Pancreas (tissue), 10 donors: Measurements from ENCODE around the gene UBQLN3. TPM values are rescaled to one million over a fixed set of nuclear protein-coding genes. Genes with fewer than 3 reads are reported as not detected.

Experiments
- ATAC-seq, 4 donors: fragments of 200-7000 bp; cut with Tn5 transposase; one replicate each; pipeline versions ENCODE4 v1.8.0 to v1.9.1; 2020; ENCODE audit warnings: mild to moderate bottlenecking in 4 of 4, moderate library complexity in 4 of 4
- DNase-seq, 6 donors: peaks; one replicate each; pipeline ENCODE4 v3.0.0-alpha.2; 2020
- FAIRE-seq: peaks from 2 replicates; lab custom pipeline; 2012; peaks lifted over from hg19 to GRCh38; lab: Jason Lieb, UNC
- H3K27ac ChIP-seq, 4 donors: fragments of 200-600 bp; sonication (generic); 1 replicate in 3 of 4; 2 replicates in 1 of 4; pipeline versions ENCODE4 v1.5.0 to v1.8.0; 2020
- H3K27me3 ChIP-seq, 4 donors: fragments of 200-600 bp; one replicate each; pipeline ENCODE4 v1.8.0; 2021
- H3K36me3 ChIP-seq, 3 donors: fragments of 200-600 bp; sonication (generic) in 1 of 3; one replicate each; pipeline versions ENCODE4 v1.5.0 to v1.8.0; 2020 to 2021
- H3K4me1 ChIP-seq, 3 donors: fragments of 200-600 bp; one replicate each; pipeline ENCODE4 v1.8.0; 2021
- H3K4me3 ChIP-seq, 4 donors: fragments of 200-600 bp; sonication (generic) in 2 of 4; one replicate each; pipeline versions ENCODE4 v1.5.0 to v1.8.0; 2020 to 2021
- H3K9me3 ChIP-seq, 4 donors: fragments of 200-600 bp; one replicate each; pipeline ENCODE4 v1.8.0; 2021
- WGBS, 2 donors: extraction: QIAGEN DNeasy Blood & Tissue Kit; methylation state at CpG; one replicate each; pipeline ENCODE4 v1.1.7; 2013; 5-methylcytosine and 5-hydroxymethylcytosine counted together
- intact Hi-C, 3 donors: fragments of 100-400 bp; cut with DNase I; formaldehyde crosslinking; loops; one replicate each; pipeline versions ENCODE4 v1.11.1 to v1.14.2; 2022
- polyA plus RNA-seq, 2 donors: library from polyadenylated mRNA; stranded (reverse); fragments of 200-250 nt; gene quantifications; one replicate each; pipeline ENCODE4 v1.2.3, GENCODE V29; 2013
- total RNA-seq, 6 donors: library from RNA; stranded (reverse); fragmentation: NEBNext Ultra II Directional in 4 of 6; extraction: Animal tissue kit (Norgen Biotek cat#: 25700) in 4 of 6; gene quantifications; one replicate each; pipeline versions ENCODE4 v1.2.1 to v1.2.4, GENCODE V29; 2021 to 2023
- TF ChIP-seq, protein P1 (sequence below), 4 donors: fragments of 200-600 bp; sonication (generic) in 3 of 4; IDR thresholded peaks; one replicate each; pipeline versions ENCODE4 v1.5.0 to v1.8.0; 2021; ENCODE audit warnings: antibody characterized with exemption in 4 of 4
- donor health status: healthy with polysubstance abuse.
- donor health status: DM: no; HTN: no; CAD: no; lungs with moderate emphysema.
- donor health status: DM: no; HTN: no; CAD: no.
- donor health status: control.
- donor health status: control.
- donor health status: Bipolar disorder and iron deficiency.
- donor health status: DM: yes; HTN: yes; CAD: no.
- donor health status: DM: no; HTN: no; CAD: no.
- donor health status: DM: no; HTN: no; CAD: no.
- donor health status: DM: yes; HTN: yes; CAD: no.

The UBQLN3 gene
- total RNA-seq (under 1 TPM in 3 of 6 donors, not detected in 3; 0.18 to 0.31 (median 0.22) TPM), polyA plus RNA-seq (not detected)

DNA sequence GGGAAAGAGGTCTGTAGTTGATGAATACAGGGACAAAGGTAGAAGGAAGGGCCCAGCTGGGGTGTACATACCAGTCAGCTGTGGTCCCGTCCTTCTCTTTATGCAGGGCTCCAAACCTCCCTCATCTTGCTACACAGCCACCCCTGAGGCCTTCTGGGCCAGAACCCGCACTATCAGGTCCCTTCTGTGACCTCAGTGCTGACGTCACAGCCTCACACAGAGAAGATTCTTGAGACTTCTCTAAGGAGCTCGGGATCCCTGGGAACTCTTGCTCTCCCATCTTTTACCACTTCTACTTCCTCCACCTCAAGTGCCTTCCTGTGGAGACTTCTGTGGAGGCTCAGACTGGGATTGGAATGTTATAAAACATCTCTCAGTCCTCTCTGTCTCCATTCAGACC is at the start of gene UBQLN3:
TSS of gene UBQLN3 (minus strand) at position 155 of the 400 bp plus-strand sequence. CDS start 399 bp downstream, outside the sequence.
- Histone ChIP-seq H3K36me3 (no peaks in the 10 kb centered on the region), H3K27ac (no peak within 1 kb of the TSS), H3K4me1 (no peaks in the 10 kb centered on the region), H3K27me3 (no peaks in the 10 kb centered on the region), H3K9me3 (no peaks in the 10 kb centered on the region), H3K4me3 (no peak within 1 kb of the TSS)
- ATAC-seq: no peak
- WGBS, 2 donors: 68 to 93% methylated on average over 4 of the region's 4 CpGs
- TF ChIP-seq, protein P1, sequence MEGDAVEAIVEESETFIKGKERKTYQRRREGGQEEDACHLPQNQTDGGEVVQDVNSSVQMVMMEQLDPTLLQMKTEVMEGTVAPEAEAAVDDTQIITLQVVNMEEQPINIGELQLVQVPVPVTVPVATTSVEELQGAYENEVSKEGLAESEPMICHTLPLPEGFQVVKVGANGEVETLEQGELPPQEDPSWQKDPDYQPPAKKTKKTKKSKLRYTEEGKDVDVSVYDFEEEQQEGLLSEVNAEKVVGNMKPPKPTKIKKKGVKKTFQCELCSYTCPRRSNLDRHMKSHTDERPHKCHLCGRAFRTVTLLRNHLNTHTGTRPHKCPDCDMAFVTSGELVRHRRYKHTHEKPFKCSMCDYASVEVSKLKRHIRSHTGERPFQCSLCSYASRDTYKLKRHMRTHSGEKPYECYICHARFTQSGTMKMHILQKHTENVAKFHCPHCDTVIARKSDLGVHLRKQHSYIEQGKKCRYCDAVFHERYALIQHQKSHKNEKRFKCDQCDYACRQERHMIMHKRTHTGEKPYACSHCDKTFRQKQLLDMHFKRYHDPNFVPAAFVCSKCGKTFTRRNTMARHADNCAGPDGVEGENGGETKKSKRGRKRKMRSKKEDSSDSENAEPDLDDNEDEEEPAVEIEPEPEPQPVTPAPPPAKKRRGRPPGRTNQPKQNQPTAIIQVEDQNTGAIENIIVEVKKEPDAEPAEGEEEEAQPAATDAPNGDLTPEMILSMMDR (IDR thresholded peaks at IDR 0.05): no peak
- no peak for DNase-seq
- intact Hi-C loops: no loop called here
- no peak for FAIRE-seq

DNA sequence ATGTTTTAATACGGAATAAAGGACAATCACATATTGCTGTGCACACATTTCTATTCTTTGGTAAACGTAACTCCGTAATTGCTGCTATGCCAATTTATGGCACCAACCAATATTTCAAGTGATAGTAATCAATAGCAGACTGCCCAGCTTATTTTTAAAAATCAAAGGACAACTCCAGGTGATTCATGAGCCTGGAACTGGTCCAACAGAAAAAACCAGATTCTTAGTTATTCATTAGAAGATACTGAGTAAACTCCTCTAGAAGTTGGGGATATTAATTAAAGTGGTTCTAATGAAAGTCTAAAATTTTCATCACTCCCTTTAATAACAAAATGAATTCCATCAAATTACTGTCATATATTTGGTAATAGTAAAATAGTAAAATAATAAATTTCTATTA is 48.0 kb upstream of the UBQLN3 start:
- Histone ChIP-seq H3K4me1 (no peaks in the 10 kb centered on the region), H3K27me3 (no peaks in the 10 kb centered on the region), H3K36me3 (no peaks in the 10 kb centered on the region), H3K27ac (no peak overlapping the region), H3K4me3 (no peak overlapping the region), H3K9me3 (no peaks in the 10 kb centered on the region)
- DNase-seq: no peak
- FAIRE-seq: peak; percentile 9
- WGBS, 2 donors: 29 to 41% methylated on average over 3 of the region's 3 CpGs
- no peak for ATAC-seq
- intact Hi-C loops: no loop called here
- TF ChIP-seq, protein P1 (IDR thresholded peaks at IDR 0.05): no peak

DNA sequence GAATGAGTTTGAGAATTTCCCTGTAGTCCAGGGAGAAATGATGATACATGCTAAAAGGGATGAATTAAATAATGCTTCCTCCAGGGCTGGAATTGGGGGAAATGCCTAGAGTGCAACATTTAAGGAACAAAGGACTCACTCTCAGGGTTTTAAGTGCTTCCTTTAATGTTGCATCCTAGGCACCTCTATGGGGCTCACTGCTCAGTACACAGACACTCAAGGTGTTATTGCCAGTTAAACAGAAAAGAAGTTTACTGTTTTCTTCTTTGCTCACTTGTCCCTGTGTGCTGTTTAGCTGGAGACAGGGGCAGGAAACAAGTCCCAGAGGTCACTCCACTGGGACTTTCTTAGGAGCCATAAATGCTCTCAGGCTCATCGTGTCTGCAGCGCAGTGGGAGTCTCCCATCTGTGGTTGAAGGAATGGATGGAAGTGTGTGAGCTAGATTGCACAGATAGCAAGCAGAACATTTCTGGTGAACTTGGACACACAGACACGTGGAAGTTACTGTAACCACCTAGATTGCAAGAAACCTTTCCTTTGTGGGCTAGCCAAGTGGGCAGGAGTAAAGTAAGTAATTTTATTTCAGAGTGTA is 46.9 kb upstream of the UBQLN3 start:
- Histone ChIP-seq H3K36me3 (no peaks in the 10 kb centered on the region), H3K27me3 (no peaks in the 10 kb centered on the region), H3K4me3 (no peak overlapping the region), H3K9me3 (no peaks in the 10 kb centered on the region), H3K4me1 (no peaks in the 10 kb centered on the region), H3K27ac (no peak overlapping the region)
- WGBS, 2 donors: 60 to 63% methylated on average over 3 of the region's 3 CpGs
- intact Hi-C loops: no loop called here
- TF ChIP-seq, protein P1 (IDR thresholded peaks at IDR 0.05): no peak
- DNase-seq (no peak), ATAC-seq (no peak), FAIRE-seq (no peak)

DNA sequence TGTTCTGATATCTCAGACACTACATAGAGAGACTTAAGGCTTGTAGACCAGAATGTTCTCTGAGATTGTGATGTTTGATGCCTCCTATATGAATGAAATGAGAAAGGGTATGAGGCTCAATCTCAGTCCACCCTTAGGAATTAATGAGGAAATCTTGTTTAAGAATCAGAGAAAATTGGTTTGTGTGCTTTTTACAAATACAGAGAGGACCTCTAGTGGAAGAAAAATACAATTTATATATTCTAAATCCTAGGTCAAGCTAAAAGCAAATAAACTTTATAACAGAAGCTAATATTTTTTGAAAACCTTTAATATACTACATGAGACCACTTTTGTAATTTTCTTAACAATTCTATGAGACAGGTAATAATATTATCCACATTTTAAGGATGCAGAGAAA is 43.6 kb upstream of the UBQLN3 start:
- no peaks in the 10 kb centered on the region for H3K4me1 ChIP-seq
- DNase-seq (no peak), ATAC-seq (no peak), FAIRE-seq (no peak)
- H3K36me3 ChIP-seq: no peaks in the 10 kb centered on the region
- no peaks in the 10 kb centered on the region for H3K27me3 ChIP-seq
- TF ChIP-seq, protein P1 (IDR thresholded peaks at IDR 0.05): no peak
- intact Hi-C loops: no loop called here
- H3K4me3 ChIP-seq: no peak overlapping the region
- no peaks in the 10 kb centered on the region for H3K9me3 ChIP-seq
- no peak overlapping the region for H3K27ac ChIP-seq

DNA sequence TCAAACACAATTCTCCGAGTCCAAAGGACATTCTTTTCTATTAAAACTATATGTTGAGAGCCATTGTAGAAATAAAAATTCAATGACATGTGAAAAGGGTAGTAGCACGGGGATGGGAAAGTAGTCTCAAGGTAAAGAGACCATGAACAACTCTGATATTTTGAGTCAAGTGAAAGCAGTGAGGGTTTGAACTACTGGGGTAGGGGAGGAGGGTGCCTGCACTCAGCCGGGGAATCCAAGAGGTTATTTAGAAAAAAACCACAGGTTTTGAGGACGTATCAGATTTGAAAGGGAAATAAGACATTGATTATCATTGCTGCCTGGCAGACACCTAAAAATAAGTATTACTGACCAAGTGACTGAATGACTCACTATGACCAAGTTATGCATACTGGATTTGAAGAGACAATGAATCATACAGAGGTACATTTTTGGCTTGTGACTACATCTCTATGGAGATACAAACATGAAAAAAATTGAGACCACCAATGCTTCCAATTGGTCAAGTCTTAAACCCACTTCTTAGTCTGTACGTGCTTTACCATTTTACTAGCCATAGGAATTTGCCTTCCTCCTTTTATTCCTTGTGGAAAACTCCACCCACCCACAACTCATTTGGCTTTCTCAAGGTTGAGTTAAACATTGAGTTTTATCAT is 40.8 kb upstream of the UBQLN3 start:
- no peak for ATAC-seq
- Histone ChIP-seq H3K27me3 (no peaks in the 10 kb centered on the region), H3K36me3 (no peaks in the 10 kb centered on the region), H3K4me1 (no peaks in the 10 kb centered on the region), H3K4me3 (no peak overlapping the region), H3K9me3 (no peaks in the 10 kb centered on the region), H3K27ac (no peak overlapping the region)
- DNase-seq: no peak
- no peak for FAIRE-seq
- intact Hi-C loops: no loop called here
- WGBS, 2 donors: 64 to 74% methylated on average over 5 of the region's 5 CpGs
- TF ChIP-seq, protein P1 (IDR thresholded peaks at IDR 0.05): no peak
